NT2/D1 (cell line): ENCODE measurements around the gene CYSRT1.

ENCODE experiments used
- SUZ12 ChIP-seq: IDR thresholded peaks from 2 replicates; pipeline ENCODE4 v1.6.1; 2011; ENCODE audit not compliant: insufficient read length, insufficient read depth; ENCODE audit errors: extremely low read depth
- YY1 ChIP-seq: IDR thresholded peaks from 2 replicates; pipeline ENCODE4 v1.6.1; 2011; ENCODE audit not compliant: insufficient read length, insufficient read depth
- ZNF274 ChIP-seq: IDR thresholded peaks from 2 replicates; pipeline ENCODE4 v1.6.1; 2011; ENCODE audit warnings: mild to moderate bottlenecking, low read depth, low read length

- TF ChIP-seq ZNF274 (no peak), SUZ12 (no peak), YY1 (no peak)
Observed at GRCh38 chr9:137198051-137198901, 26.7 kb upstream of the CYSRT1 start.
